Gastroesophageal sphincter (tissue), 3 donors: ENCODE data around the gene CHRNE.

Experiments
- CTCF ChIP-seq, 4 experiments: fragments of 200-600 bp in 2 of 4; fragments of 450-650 bp in 2 of 4; sonication (generic) in 1 of 4; IDR thresholded peaks; one replicate each; pipeline ENCODE4 v1.5.1; 2017 to 2019; ENCODE audit warnings: antibody characterized with exemption in 4 of 4, mild to moderate bottlenecking in 2 of 4, moderate library complexity in 2 of 4
- EP300 ChIP-seq: sonication (generic); formaldehyde crosslinking; IDR thresholded peaks from one replicate; pipeline ENCODE4 v1.6.1; 2017; ENCODE audit warnings: antibody characterized with exemption, mild to moderate bottlenecking
- POLR2A ChIP-seq, 2 donors: fragments of 450-650 bp; IDR thresholded peaks; one replicate each; pipeline ENCODE4 v1.6.1; 2017; ENCODE audit warnings: antibody characterized with exemption in 2 of 2, mild to moderate bottlenecking in 2 of 2, moderate library complexity in 1 of 2
- POLR2AphosphoS5 ChIP-seq: sonication (generic); formaldehyde crosslinking; IDR thresholded peaks from one replicate; pipeline ENCODE4 v1.6.1; 2017; ENCODE audit warnings: antibody characterized with exemption

- TF ChIP-seq CTCF (IDR thresholded peaks at IDR 0.05), result no peak
- no peak for TF ChIP-seq POLR2A (IDR thresholded peaks at IDR 0.05)
- no peak for TF ChIP-seq POLR2AphosphoS5
- TF ChIP-seq EP300, result no peak
These were observed 22.0 kb downstream of the CHRNE start for GRCh38 chr17:4880857-4881256.
